Measurements from ENCODE around the gene THAP2.
A peak's percentile ranks its signal among the peaks of the same experiment; 100 is the strongest.

THAP2 gene

DNA sequence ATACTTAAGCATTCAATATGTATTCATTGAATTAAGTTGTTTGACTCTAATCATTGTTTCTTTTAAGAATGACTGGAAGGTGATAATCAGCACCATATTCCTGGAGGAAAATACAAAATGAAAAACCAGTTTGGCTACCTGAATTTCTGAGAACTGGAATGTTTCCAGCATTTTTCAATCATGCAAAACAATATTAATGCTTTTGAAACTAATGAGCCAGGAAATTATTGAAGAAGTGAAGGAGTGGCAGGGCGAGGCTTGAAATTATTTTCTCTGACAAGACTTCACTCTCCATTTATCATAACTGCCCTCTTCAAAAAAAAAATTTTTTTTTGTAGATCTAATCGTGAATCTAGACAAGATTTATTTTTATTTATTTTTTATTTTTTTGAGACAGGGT, 40.8 kb downstream of the THAP2 start:
- no peak for DNase-seq

DNA sequence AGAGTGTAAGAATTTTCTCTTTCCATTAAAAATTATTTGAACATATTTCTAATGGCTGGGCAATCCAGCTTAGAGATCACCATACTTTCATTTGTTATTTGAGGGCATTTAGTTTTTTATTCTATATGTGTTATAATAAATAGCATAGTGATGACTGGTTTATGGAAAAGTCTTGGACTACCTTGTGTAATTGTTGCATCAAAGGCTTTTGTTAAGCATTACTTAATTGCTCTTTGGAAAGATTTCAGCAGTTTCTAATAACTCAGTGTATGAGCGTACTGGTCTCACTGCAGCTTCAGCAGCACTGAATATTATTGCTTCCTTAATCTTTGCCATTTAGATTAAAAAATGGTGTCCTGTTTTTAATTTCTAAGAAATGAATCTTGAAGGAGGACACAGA, 44.6 kb downstream of the THAP2 start:
- DNase-seq: peak; percentile 28

DNA sequence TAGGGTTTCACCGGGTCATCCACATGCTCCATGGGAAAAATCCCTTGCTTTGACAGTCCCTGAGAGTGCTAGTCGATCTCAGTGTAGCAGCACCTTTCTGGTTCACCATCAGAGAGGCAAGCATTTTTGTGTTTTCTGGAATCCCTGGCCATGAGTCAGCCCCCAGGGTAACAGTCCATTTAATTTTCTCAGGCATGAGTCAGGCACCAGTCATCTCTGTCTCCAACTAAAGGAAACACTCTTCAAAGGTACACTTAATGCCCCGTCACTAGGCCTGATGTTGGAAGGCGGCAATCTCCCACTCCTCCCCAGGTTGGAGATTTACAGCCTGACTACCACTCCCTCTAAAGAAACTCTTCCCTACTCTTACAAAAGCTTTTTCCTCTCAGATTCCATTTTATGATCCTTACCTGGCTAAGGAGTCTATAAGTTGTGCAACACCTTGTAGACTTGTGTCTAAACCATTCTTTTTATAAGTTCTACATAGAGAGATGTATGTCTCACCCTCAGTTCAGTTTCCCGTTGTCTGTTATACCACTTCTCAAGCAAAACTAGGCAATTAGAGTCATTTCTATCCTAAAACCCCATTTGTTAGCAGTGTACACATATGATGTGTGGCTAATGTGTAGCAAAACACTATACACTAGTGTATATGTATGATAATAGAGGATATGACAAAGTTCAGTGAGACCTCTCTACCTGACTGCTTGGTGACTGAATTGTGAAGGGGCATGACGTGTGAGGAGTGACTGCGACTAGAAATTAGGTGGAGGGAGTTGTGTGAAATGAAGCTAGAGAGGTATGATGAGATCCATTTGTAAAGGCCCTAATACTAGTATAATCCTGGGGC, 46.4 kb downstream of the THAP2 start:
- DNase-seq: peak; percentile 88

DNA sequence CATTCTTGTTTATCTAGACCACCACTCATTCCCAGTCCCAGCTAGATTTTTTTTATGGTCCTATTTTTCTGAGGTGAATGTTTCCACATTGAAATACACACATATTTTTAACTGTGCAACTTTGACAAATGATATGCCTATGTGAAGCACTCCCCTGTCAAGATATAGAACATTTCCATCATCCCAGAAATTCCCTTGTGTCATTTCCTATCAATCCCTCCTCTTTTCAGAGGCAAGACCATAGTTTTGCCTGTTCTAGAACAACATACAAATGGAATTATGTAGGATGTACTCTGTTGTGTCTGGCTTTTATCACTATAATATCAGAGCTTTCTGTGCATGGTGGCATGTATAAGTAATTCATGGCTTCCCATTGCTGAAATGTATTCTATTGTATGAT, 54.5 kb downstream of the THAP2 start:
- DNase-seq: no peak

DNA sequence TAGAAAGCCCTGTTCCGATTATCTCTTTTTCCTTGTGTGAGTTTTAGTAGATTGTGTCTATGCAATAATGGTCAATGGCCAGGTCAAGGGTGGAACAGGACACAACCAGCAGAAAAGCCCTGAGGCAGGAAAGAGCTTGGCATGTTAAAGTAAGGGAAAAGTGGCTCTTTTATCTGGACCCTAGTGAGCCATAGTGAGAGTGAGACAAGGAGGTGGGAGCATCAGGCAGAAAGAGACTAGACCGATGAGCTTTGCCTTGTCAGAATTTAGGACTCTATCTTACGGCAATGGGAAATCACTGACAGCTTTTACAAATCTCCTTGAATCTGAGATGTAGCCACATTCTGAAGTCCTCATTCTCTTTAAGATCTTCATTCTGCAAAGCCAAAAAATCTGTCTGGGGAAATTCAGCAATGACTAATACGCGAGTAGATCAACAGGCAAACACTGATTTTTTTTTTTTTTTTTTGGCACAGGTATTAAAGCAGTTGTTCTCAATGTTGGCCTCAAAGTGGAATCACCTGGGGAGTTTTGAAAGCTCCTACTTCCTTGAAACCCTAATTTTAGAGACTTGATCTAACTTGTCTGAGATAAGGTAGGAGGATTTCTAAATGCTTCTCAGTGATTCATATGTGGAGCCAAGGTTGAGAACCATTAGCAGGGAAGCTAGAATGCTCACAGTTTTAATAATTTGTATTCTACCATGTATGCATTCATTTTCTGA, 55.7 kb downstream of the THAP2 start:
- DNase-seq: no peak

DNA sequence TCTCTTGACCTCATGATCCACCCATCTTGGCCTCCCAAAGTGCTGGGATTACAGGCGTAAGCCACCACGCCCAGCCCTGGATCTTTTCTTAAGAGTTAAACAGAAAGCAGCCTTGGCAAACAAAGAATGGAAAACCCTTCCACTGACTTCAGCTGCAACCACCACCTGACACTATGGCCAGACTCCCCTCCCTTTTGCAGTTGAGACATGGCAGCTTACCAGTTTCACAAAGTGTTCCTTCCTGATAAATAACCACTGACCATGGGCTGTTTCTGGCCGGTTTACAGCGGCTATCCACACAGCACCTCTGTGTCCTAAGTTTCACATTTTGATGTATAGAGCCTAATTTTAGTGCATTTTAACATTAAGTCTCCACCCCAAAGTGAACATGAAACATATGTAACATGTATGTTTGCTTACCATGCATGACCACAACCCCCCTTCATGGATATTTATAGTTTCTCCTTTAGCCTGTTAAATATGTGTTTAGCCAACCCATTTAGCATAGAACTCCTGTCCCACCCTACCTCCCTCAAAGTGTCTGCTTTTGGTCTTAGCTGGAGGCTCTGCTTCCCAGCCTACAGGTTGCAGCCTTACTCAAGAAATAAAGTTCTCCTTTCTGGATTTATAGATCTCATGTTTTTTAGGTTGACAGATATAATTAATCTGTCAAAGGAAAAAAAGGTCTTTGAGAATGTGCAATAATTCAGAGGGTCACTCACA, 57.8 kb downstream of the THAP2 start:
- DNase-seq: no peak

DNA sequence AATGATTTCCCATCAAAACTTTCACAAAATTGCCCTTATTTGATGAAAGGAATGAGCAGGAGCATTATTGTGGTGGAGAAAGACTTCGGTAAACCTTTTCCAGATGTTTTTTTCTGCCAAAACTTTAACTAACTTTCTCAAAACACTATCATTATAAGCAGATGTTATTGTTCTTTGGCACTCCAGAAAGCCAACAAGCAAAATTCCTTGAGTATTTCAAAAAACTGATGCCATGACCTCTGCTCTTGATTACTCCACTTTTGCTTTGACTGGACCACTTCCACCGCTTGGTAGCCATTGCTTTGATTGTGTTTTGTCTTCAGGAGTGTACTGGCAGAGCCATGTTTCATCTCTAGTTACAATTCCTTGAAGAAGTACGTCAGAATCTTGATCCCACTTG, 60.9 kb downstream of the THAP2 start:
- DNase-seq: peak; percentile 29

DNA sequence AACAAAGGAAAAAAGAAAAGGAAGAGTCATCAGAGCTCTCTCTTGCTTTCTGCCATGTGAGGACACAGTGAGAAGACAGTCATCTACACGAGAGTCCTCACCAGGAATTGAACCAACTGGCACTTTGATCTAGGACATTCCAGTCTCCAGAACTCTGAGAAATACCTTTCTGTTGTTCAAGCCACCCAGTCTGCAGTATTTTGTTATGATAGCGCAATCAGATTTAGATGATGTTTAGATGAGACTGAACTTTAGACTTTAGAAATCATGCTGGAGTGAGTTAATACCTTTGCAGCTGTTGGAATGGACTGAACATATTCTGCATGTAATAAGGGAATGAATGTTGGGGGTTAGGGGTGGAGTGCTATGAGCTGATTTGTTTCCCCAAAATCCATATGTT, 62.4 kb downstream of the THAP2 start:
- no peak for DNase-seq

DNA sequence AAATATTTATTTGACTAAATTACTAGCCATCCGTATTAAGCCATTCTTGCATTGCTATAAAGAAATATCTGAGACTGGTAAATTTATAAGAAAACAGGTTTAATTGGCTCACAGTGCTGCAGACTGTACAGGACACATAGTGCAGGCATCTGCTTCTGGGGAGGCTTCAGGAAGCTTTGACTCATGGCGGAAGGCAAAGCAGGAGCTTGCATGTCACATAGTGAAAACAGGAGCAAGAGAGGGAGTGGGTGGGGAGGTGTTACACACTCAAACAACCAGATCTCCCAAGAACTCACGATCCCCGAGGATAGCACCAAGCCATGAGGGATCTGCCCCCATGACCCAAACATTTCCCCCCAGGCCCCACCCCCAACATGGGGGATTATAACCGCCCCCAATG, 63.9 kb downstream of the THAP2 start:
- no peak for DNase-seq

Data from fibroblast of skin of right quadriceps (primary cell).